Testis (tissue), 2 donors: ENCODE measurements around the gene CREB3.

ENCODE experiments used
- POLR2A ChIP-seq: fragments of 450-650 bp; IDR thresholded peaks from one replicate; pipeline ENCODE4 v1.6.1; 2017; ENCODE audit warnings: antibody characterized with exemption, mild to moderate bottlenecking, moderate library complexity
- TF ChIP-seq, protein P1 (sequence below), 3 experiments: fragments of 450-650 bp in 2 of 3; fragments of 200-600 bp in 1 of 3; sonication (generic) in 1 of 3; IDR thresholded peaks; one replicate each; pipeline ENCODE4 v1.5.1; 2016 to 2019; ENCODE audit warnings: antibody characterized with exemption in 3 of 3, mild to moderate bottlenecking in 2 of 3, moderate library complexity in 1 of 3

DNA sequence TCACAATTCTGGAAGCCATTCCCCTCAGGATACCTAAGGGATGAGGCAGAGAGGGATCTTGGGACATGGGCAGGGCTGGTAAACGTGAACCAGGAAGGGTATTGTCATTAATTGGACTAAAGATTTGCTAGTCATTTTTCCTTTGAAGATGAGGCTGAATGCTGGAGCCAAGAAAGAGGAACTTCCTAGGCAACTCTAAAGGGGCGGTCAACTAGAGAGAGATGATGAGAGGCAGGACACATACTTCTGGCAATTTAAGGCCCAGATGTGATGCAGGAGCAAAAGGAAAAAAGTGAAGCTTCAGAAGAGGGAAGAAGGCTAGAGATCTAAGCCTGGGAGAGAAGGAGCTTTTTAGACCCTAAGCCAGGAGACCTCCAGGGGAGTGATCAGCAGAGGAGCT lies 11.0 kb downstream of the CREB3 start:
- TF ChIP-seq, protein P1, sequence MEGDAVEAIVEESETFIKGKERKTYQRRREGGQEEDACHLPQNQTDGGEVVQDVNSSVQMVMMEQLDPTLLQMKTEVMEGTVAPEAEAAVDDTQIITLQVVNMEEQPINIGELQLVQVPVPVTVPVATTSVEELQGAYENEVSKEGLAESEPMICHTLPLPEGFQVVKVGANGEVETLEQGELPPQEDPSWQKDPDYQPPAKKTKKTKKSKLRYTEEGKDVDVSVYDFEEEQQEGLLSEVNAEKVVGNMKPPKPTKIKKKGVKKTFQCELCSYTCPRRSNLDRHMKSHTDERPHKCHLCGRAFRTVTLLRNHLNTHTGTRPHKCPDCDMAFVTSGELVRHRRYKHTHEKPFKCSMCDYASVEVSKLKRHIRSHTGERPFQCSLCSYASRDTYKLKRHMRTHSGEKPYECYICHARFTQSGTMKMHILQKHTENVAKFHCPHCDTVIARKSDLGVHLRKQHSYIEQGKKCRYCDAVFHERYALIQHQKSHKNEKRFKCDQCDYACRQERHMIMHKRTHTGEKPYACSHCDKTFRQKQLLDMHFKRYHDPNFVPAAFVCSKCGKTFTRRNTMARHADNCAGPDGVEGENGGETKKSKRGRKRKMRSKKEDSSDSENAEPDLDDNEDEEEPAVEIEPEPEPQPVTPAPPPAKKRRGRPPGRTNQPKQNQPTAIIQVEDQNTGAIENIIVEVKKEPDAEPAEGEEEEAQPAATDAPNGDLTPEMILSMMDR (IDR thresholded peaks at IDR 0.05), result no peak
- no peak for TF ChIP-seq POLR2A
